ENCODE data around the gene OR1F1. TPM values are rescaled to one million over a fixed set of nuclear protein-coding genes. Genes with fewer than 3 reads are reported as not detected.

The OR1F1 gene
- total and polyA plus RNA-seq, 2 experiments from 2014 or later: 0.38 TPM; not detected in 1

DNA sequence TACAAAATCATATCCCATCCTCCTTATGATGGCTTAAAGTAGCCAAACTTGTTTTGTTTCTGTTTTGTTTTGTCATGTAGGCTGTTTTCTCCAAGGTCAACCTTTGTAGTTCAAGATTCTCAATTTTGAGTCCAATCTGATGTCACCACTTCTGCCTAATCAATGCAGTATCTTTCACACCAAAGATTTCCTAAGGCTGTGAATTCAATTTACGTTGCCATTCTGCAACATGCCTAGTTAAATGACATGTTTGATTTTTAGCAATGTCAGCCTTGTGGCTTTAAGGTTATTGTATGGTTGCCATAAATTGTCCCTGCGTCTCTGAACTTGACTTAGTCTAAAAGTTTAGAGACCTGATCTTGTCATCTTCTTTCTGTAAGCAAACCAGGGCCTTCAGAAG lies 32.8 kb upstream of the OR1F1 start:
- Mint-ChIP-seq H3K27ac (no peak overlapping the region), H3K4me3 (no peak overlapping the region), H3K4me1 (peaks cover 2% of the 10 kb centered on the region; the same call in 2 of the 3 replicates), H3K27me3 (ENCODE audit: insufficient read depth, low read depth, poor library complexity) (peaks cover 56% of the 10 kb centered on the region), H3K9me3 (peaks cover 20% of the 10 kb centered on the region), H3K36me3 (ENCODE audit: low read depth) (peaks cover 8% of the 10 kb centered on the region; the same call in 2 of the 3 replicates)
- DNase-seq (ENCODE audit: low spot score): no peak
- ATAC-seq: no peak
- H4K20me1 ChIP-seq (replicated peaks; ENCODE audit: insufficient read depth): no peaks in the 10 kb centered on the region
- no peaks in the 10 kb centered on the region for H3K79me2 ChIP-seq (replicated peaks; ENCODE audit: insufficient read depth)
- no peak overlapping the region for H2AFZ ChIP-seq
- no peaks in the 10 kb centered on the region; the same call in 1 of the 2 replicates for H3K4me1 ChIP-seq (ENCODE audit: insufficient read depth)
- peaks cover 36% of the 10 kb centered on the region for H3F3A ChIP-seq (replicated peaks; ENCODE audit: low read depth)
- peaks cover 9% of the 10 kb centered on the region for H3K27me3 ChIP-seq (ENCODE audit: insufficient read depth)
- no peaks in the 10 kb centered on the region for H3K9me2 ChIP-seq (ENCODE audit: insufficient read depth)
- H3K4me2 ChIP-seq: no peak overlapping the region
- TF ChIP-seq POLR2AphosphoS5 (IDR thresholded peaks at IDR 0.05; ENCODE audit: low read depth): no peak
- no peaks in the 10 kb centered on the region for H3K36me3 ChIP-seq (ENCODE audit: insufficient read depth)
- no peak overlapping the region for H3K4me3 ChIP-seq
- H3K27ac ChIP-seq (ENCODE audit: low read depth): no peak overlapping the region

DNA sequence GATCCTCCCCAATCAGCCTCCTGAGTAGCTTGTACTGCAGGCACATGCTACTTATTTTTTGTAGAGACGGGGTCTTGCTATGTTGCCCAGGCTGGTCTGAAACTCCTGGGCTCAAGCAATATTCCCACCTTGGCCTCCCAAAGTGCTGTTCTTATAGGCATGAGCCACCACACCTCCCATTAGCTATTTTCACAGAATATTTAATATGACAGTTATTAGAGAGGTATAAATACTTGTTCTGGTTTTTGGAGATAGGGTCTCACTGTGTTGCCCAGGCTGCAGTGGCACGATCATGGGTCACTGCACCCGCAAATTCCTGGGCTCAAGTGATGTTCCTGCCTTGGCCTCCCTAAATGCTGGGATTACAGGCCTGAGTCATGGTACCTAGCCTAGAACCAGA lies 32.0 kb upstream of the OR1F1 start:
- DNase-seq (ENCODE audit: low spot score) (no peak), ATAC-seq (no peak)
- Histone ChIP-seq H3K4me3 (no peak overlapping the region), H3K27me3 (ENCODE audit: insufficient read depth) (peaks cover 9% of the 10 kb centered on the region), H3F3A (replicated peaks; ENCODE audit: low read depth) (peaks cover 35% of the 10 kb centered on the region), H3K27ac (ENCODE audit: low read depth) (no peak overlapping the region), H4K20me1 (replicated peaks; ENCODE audit: insufficient read depth) (no peaks in the 10 kb centered on the region), H3K4me2 (no peak overlapping the region), H3K79me2 (replicated peaks; ENCODE audit: insufficient read depth) (no peaks in the 10 kb centered on the region), H3K36me3 (ENCODE audit: insufficient read depth) (no peaks in the 10 kb centered on the region), H2AFZ (no peak overlapping the region), H3K4me1 (ENCODE audit: insufficient read depth) (no peaks in the 10 kb centered on the region; the same call in 1 of the 2 replicates), H3K9me2 (ENCODE audit: insufficient read depth) (no peaks in the 10 kb centered on the region)
- peaks cover 2% of the 10 kb centered on the region; the same call in 2 of the 3 replicates for H3K4me1 Mint-ChIP-seq
- H3K4me3 Mint-ChIP-seq: no peak overlapping the region
- H3K27ac Mint-ChIP-seq: no peak overlapping the region
- TF ChIP-seq, protein P1, sequence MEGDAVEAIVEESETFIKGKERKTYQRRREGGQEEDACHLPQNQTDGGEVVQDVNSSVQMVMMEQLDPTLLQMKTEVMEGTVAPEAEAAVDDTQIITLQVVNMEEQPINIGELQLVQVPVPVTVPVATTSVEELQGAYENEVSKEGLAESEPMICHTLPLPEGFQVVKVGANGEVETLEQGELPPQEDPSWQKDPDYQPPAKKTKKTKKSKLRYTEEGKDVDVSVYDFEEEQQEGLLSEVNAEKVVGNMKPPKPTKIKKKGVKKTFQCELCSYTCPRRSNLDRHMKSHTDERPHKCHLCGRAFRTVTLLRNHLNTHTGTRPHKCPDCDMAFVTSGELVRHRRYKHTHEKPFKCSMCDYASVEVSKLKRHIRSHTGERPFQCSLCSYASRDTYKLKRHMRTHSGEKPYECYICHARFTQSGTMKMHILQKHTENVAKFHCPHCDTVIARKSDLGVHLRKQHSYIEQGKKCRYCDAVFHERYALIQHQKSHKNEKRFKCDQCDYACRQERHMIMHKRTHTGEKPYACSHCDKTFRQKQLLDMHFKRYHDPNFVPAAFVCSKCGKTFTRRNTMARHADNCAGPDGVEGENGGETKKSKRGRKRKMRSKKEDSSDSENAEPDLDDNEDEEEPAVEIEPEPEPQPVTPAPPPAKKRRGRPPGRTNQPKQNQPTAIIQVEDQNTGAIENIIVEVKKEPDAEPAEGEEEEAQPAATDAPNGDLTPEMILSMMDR (conservative IDR thresholded peaks at IDR 0.05; ENCODE audit: low read depth in 2 of 2): no peak
- no peak for TF ChIP-seq STAT1 (IDR thresholded peaks at IDR 0.05; ENCODE audit: unreplicated experiment)
- no peak for TF ChIP-seq ZNF114 (CRISPR knock-in tag; IDR thresholded peaks at IDR 0.05)
- no peak for TF ChIP-seq EZH2phosphoT487 (IDR thresholded peaks at IDR 0.05; ENCODE audit: unreplicated experiment)
- TF ChIP-seq ZNF331 (CRISPR knock-in tag; IDR thresholded peaks at IDR 0.05; ENCODE audit: low read depth): no peak
- TF ChIP-seq EZH2 (IDR thresholded peaks at IDR 0.05; ENCODE audit: low read depth, unreplicated experiment): no peak
- TF ChIP-seq ETS1 (IDR thresholded peaks at IDR 0.05): no peak
- peaks cover 16% of the 10 kb centered on the region for H3K9me3 Mint-ChIP-seq
- peaks cover 8% of the 10 kb centered on the region; the same call in 2 of the 3 replicates for H3K36me3 Mint-ChIP-seq (ENCODE audit: low read depth)
- H3K27me3 Mint-ChIP-seq (ENCODE audit: insufficient read depth, low read depth, poor library complexity): peaks cover 53% of the 10 kb centered on the region
